WTC11 (cell line): ENCODE results near the gene TMEM135. TPM values are rescaled to one million over a fixed set of nuclear protein-coding genes. Genes with fewer than 3 reads are reported as not detected.

ENCODE experiments used
- ATAC-seq: fragments of 200-7000 bp; cut with Tn5 transposase; 2 replicates; pipeline ENCODE4 v1.10.0; 2021; ENCODE audit warnings: mild to moderate bottlenecking, moderate library complexity
- CTCF ChIA-PET: fragments of 300-600 bp; sonication (Branson Sonifier 250); formaldehyde crosslinking; loops from one replicate; lab custom pipeline; 2021; ENCODE audit warnings: antibody characterized with exemption; lab: Charles Lee
- POLR2A ChIA-PET: fragments of 350-600 bp; sonication (Branson Sonifier 250); formaldehyde crosslinking; loops from one replicate; lab custom pipeline; 2021; ENCODE audit warnings: antibody characterized with exemption; lab: Charles Lee
- DNase-seq: peaks from one replicate; pipeline ENCODE4 v3.0.0; 2021; ENCODE audit warnings: low spot score
- H3K27ac Mint-ChIP-seq: 2 replicates; pipeline ENCODE4 v1.8.0; 2021; ENCODE audit warnings: mixed read lengths
- H3K27me3 Mint-ChIP-seq: 2 replicates; pipeline ENCODE4 v1.8.0; 2021; ENCODE audit warnings: low read depth, mild to moderate bottlenecking, moderate library complexity, mixed read lengths
- H3K36me3 Mint-ChIP-seq: 2 replicates; pipeline ENCODE4 v1.8.0; 2021; ENCODE audit warnings: mixed read lengths
- H3K4me1 Mint-ChIP-seq: 2 replicates; pipeline ENCODE4 v1.8.0; 2022; ENCODE audit warnings: mixed read lengths
- H3K4me3 Mint-ChIP-seq: 2 replicates; pipeline ENCODE4 v1.8.0; 2021; ENCODE audit warnings: mild to moderate bottlenecking, moderate library complexity, mixed read lengths
- H3K9me3 Mint-ChIP-seq: 2 replicates; pipeline ENCODE4 v1.8.0; 2021; ENCODE audit warnings: mixed read lengths
- AR ChIP-seq: fragments of 250-450 bp; sonication (Bioruptor Pico); IDR thresholded peaks from 2 replicates; pipeline ENCODE4 v1.9.0; 2021; ENCODE audit warnings: mild to moderate bottlenecking
- ARID4B ChIP-seq: sonication (generic); formaldehyde crosslinking; IDR thresholded peaks from 2 replicates; pipeline ENCODE4 v1.8.0; 2023; ENCODE audit warnings: missing genetic modification reagents, mild to moderate bottlenecking, borderline replicate concordance
- CREM ChIP-seq: sonication (generic); formaldehyde crosslinking; IDR thresholded peaks from 2 replicates; pipeline ENCODE4 v1.8.1; 2022; ENCODE audit warnings: mild to moderate bottlenecking, missing genetic modification reagents, moderate library complexity
- GTF2I ChIP-seq: fragments of 250-450 bp; sonication (Bioruptor Pico); conservative IDR thresholded peaks from 2 replicates; pipeline ENCODE4 v1.4.0; 2021; ENCODE audit warnings: mild to moderate bottlenecking
- NFATC4 ChIP-seq: fragments of 250-450 bp; sonication (Bioruptor Pico); IDR thresholded peaks from 2 replicates; pipeline ENCODE4 v1.9.0; 2021; ENCODE audit warnings: mild to moderate bottlenecking
- NR1H2 ChIP-seq: sonication (generic); formaldehyde crosslinking; IDR thresholded peaks from 2 replicates; pipeline ENCODE4 v1.9.0; 2021; ENCODE audit warnings: mild to moderate bottlenecking, moderate library complexity, missing genetic modification reagents
- NR2C2 ChIP-seq: sonication (generic); formaldehyde crosslinking; IDR thresholded peaks from 2 replicates; pipeline ENCODE4 v1.8.0; 2022; ENCODE audit warnings: mild to moderate bottlenecking, missing genetic modification reagents
- PRRX2 ChIP-seq: fragments of 250-450 bp; sonication (Bioruptor Pico); IDR thresholded peaks from 2 replicates; pipeline ENCODE4 v1.8.0; 2021; ENCODE audit warnings: mild to moderate bottlenecking
- SP1 ChIP-seq: sonication (generic); formaldehyde crosslinking; conservative IDR thresholded peaks from 2 replicates; pipeline ENCODE4 v1.8.1; 2022; ENCODE audit warnings: missing genetic modification reagents
- TP53 ChIP-seq: sonication (generic); formaldehyde crosslinking; IDR thresholded peaks from 2 replicates; pipeline ENCODE4 v1.8.1; 2023; ENCODE audit warnings: mild to moderate bottlenecking, missing genetic modification reagents
- ZNF121 ChIP-seq: sonication (generic); formaldehyde crosslinking; IDR thresholded peaks from 2 replicates; pipeline ENCODE4 v1.8.0; 2023; ENCODE audit warnings: missing genetic modification reagents
- total RNA-seq: library from RNA; stranded (reverse); gene quantifications from 3 replicates; pipeline ENCODE4 v1.2.3, GENCODE V29; 2021

Gene TMEM135
- total RNA-seq, 1 experiment from 2014 or later, result 35.8 TPM

GRCh38 chr11:87194985-87195820 is 157.5 kb downstream of the TMEM135 start:
- no peaks in the 10 kb centered on the region for H3K9me3 Mint-ChIP-seq
- no peaks in the 10 kb centered on the region for H3K36me3 Mint-ChIP-seq
- no peak overlapping the region for H3K4me3 Mint-ChIP-seq
- ATAC-seq, result no peak
- peaks cover 8% of the 10 kb centered on the region for H3K4me1 Mint-ChIP-seq
- CTCF ChIA-PET, result no interaction called here
- H3K27me3 Mint-ChIP-seq, result no peaks in the 10 kb centered on the region
- peak overlapping the region; percentile 46; the same call in 1 of the 2 replicates for H3K27ac Mint-ChIP-seq
- TF ChIP-seq PRRX2 (CRISPR knock-in tag) (no peak), GTF2I (CRISPR knock-in tag) (no peak), ZNF121 (CRISPR knock-in tag) (no peak), CREM (CRISPR knock-in tag) (no peak), ARID4B (CRISPR knock-in tag) (no peak), AR (CRISPR knock-in tag) (no peak), NR1H2 (CRISPR knock-in tag) (no peak)
- no peak for DNase-seq
- POLR2A ChIA-PET, result no interaction called here

GRCh38 chr11:87198266-87198881 is 160.6 kb downstream of the TMEM135 start:
- H3K4me3 Mint-ChIP-seq, result peak overlapping the region; percentile 15; the same call in 1 of the 2 replicates
- ChIA-PET POLR2A (no interaction called here), CTCF (no interaction called here)
- ATAC-seq, result 0 out of 2 replicates have a peak, but pooled peaks have one; percentile 32
- TF ChIP-seq TP53 (CRISPR knock-in tag) (no peak), SP1 (CRISPR knock-in tag) (no peak), NR2C2 (CRISPR knock-in tag) (no peak), NFATC4 (CRISPR knock-in tag) (no peak), AR (CRISPR knock-in tag) (no peak), GTF2I (CRISPR knock-in tag) (no peak)
- TF ChIP-seq, all 79 proteins: peak for 0
- H3K27me3 Mint-ChIP-seq, result no peaks in the 10 kb centered on the region
- peaks cover 8% of the 10 kb centered on the region for H3K4me1 Mint-ChIP-seq
- DNase-seq, result no peak
- H3K27ac Mint-ChIP-seq, result peak overlapping the region; percentile 58; the same call in 1 of the 2 replicates
- H3K9me3 Mint-ChIP-seq, result no peaks in the 10 kb centered on the region
- H3K36me3 Mint-ChIP-seq, result no peaks in the 10 kb centered on the region
